Endodermal cell (in vitro differentiated cells): ENCODE measurements around the gene HP. TPM values are rescaled to one million over a fixed set of nuclear protein-coding genes. Genes with fewer than 3 reads are reported as not detected.

Source experiments
- DNase-seq: peaks from one replicate; pipeline ENCODE4 v3.0.0-alpha.2; 2017
- H3K27ac ChIP-seq: 2 replicates; pipeline ENCODE4 v1.5.1; 2013; ENCODE audit warnings: mild to moderate bottlenecking, low read depth, low read length, moderate library complexity
- H3K27me3 ChIP-seq: 2 replicates; pipeline ENCODE4 v1.6.1; 2013; ENCODE audit warnings: mild to moderate bottlenecking, low read length, moderate library complexity; ENCODE audit not compliant: insufficient read depth, control insufficient read depth, poor library complexity, severe bottlenecking
- H3K36me3 ChIP-seq: 2 replicates; pipeline ENCODE4 v1.7.0; 2013; ENCODE audit warnings: mild to moderate bottlenecking, low read length, moderate library complexity; ENCODE audit not compliant: control insufficient read depth, insufficient read depth
- H3K4me1 ChIP-seq: one replicate; pipeline ENCODE4 v1.7.0; 2013; ENCODE audit warnings: low read length; ENCODE audit not compliant: control insufficient read depth, insufficient read depth
- H3K4me3 ChIP-seq: 2 replicates; pipeline ENCODE4 v1.5.1; 2013; ENCODE audit warnings: mild to moderate bottlenecking, low read length, moderate library complexity
- H3K9ac ChIP-seq: 2 replicates; pipeline ENCODE4 v1.6.1; 2013; ENCODE audit warnings: mild to moderate bottlenecking, low read length, moderate library complexity; ENCODE audit not compliant: poor library complexity, severe bottlenecking; ENCODE audit errors: extremely low read depth
- H3K9me3 ChIP-seq: 2 replicates; pipeline ENCODE4 v1.6.1; 2013; ENCODE audit warnings: mild to moderate bottlenecking, low read length, moderate library complexity; ENCODE audit not compliant: control insufficient read depth
- H3K27ac Mint-ChIP-seq: 2 replicates; pipeline ENCODE4 v1.8.0; 2020; ENCODE audit warnings: mixed read lengths
- H3K27me3 Mint-ChIP-seq: 2 replicates; pipeline ENCODE4 v1.8.0; 2021; ENCODE audit warnings: mild to moderate bottlenecking, mixed read lengths; ENCODE audit not compliant: insufficient read depth
- H3K36me3 Mint-ChIP-seq: 2 replicates; pipeline ENCODE4 v1.8.0; 2020; ENCODE audit warnings: low read depth, mixed read lengths
- H3K4me1 Mint-ChIP-seq: 2 replicates; pipeline ENCODE4 v1.8.0; 2020; ENCODE audit warnings: mixed read lengths
- H3K4me3 Mint-ChIP-seq: 2 replicates; pipeline ENCODE4 v1.8.0; 2020; ENCODE audit warnings: mild to moderate bottlenecking, moderate library complexity, mixed read lengths
- H3K9me3 Mint-ChIP-seq: 2 replicates; pipeline ENCODE4 v1.8.0; 2020; ENCODE audit warnings: mild to moderate bottlenecking, mixed read lengths
- CTCF ChIP-seq: fragments of 200-600 bp; sonication (generic); conservative IDR thresholded peaks from 2 replicates; pipeline ENCODE4 v1.5.0; 2021; ENCODE audit warnings: antibody characterized with exemption, mild to moderate bottlenecking
- WGBS, 2 experiments: methylation state at CpG; one replicate each; pipeline versions ENCODE4 v1.1.5 to v1.1.7; 2013; ENCODE audit warnings: missing lambda C conversion rate in 2 of 2, mixed read lengths in 1 of 2; ENCODE audit not compliant: insufficient coverage in 1 of 2, insufficient read length in 1 of 2; 5-methylcytosine and 5-hydroxymethylcytosine counted together
- total RNA-seq, 2 donors: library from RNA; stranded (reverse); fragmentation: NEBNext Ultra II Directional in 1 of 2; extraction: Animal tissue kit (Norgen Biotek cat#: 25700) in 1 of 2; gene quantifications; 2 replicates in 1 of 2; 3 replicates in 1 of 2; pipeline ENCODE4 v1.2.1, GENCODE V29; 2021

HP gene
- total RNA-seq, 2 donors from 2014 or later: 3.9 to 9.5 TPM

DNA sequence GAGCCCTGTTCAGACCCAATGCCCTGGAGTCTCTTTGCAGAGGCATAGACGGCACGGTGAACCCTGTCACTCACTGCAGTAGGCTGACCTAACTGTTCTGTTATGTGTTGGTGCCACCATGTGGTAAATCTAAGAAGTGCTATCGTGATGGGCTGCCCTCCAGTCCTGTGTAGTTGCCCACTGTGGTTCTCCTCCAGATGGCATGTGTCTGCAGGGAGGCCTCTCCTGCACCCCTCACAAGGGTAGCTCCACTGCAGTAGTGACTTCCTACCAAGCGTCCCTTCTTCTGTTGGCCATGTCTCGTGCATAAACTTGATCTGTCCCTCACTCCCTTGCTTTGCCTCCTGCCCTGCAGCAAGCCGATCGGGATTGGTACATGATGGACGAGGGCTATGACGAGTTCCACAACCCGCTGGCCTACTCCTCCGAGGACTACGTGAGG is 45.1 kb downstream of the HP start:
- DNase-seq: peak; percentile 90
- H3K27ac ChIP-seq: no peak overlapping the region
- H3K9me3 Mint-ChIP-seq: no peaks in the 10 kb centered on the region
- peaks cover 9% of the 10 kb centered on the region for H3K4me1 Mint-ChIP-seq
- H3K4me3 ChIP-seq: no peak overlapping the region
- no peaks in the 10 kb centered on the region for H3K27me3 Mint-ChIP-seq
- H3K9me3 ChIP-seq: no peaks in the 10 kb centered on the region
- TF ChIP-seq CTCF: peak; percentile 79
- no peaks in the 10 kb centered on the region for H3K27me3 ChIP-seq
- 68 to 77% methylated on average over 11 to 12 of the region's 12 CpGs for WGBS, 2 experiments
- H3K4me1 ChIP-seq: peaks cover 10% of the 10 kb centered on the region
- no peak overlapping the region for H3K4me3 Mint-ChIP-seq
- peak overlapping the region; percentile 44 for H3K27ac Mint-ChIP-seq
- peaks cover 76% of the 10 kb centered on the region for H3K36me3 Mint-ChIP-seq
- H3K9ac ChIP-seq: no peak overlapping the region
- H3K36me3 ChIP-seq: peaks cover 81% of the 10 kb centered on the region

GRCh38 chr16:72101195-72101594 is 46.9 kb downstream of the HP start:
- peaks cover 99% of the 10 kb centered on the region for H3K36me3 ChIP-seq

GRCh38 chr16:72104905-72105304 is 50.6 kb downstream of the HP start:
- TF ChIP-seq CTCF: no peak
- H3K36me3 ChIP-seq: peaks cover 94% of the 10 kb centered on the region
- no peak for DNase-seq
- Mint-ChIP-seq H3K4me3 (no peak overlapping the region), H3K4me1 (no peaks in the 10 kb centered on the region), H3K27ac (no peak overlapping the region), H3K36me3 (peaks cover 97% of the 10 kb centered on the region), H3K9me3 (no peaks in the 10 kb centered on the region), H3K27me3 (no peaks in the 10 kb centered on the region)
- 89 to 92% methylated on average over 4 to 9 of the region's 9 CpGs for WGBS, 2 experiments
- H3K27me3 ChIP-seq: no peaks in the 10 kb centered on the region
- H3K9ac ChIP-seq: no peak overlapping the region
- H3K4me1 ChIP-seq: no peaks in the 10 kb centered on the region
- no peak overlapping the region for H3K4me3 ChIP-seq
- no peak overlapping the region for H3K27ac ChIP-seq
- no peaks in the 10 kb centered on the region for H3K9me3 ChIP-seq

More at GRCh38 chr16:72101195-72101594, 46.9 kb downstream of the HP start:
- WGBS, 2 experiments: 95 to 98% methylated on average over 9 of the region's 10 CpGs
- no peak for TF ChIP-seq CTCF
- Histone ChIP-seq H3K27me3 (no peaks in the 10 kb centered on the region), H3K9me3 (no peaks in the 10 kb centered on the region), H3K4me1 (no peaks in the 10 kb centered on the region), H3K9ac (no peak overlapping the region), H3K27ac (no peak overlapping the region), H3K4me3 (no peak overlapping the region)
- DNase-seq: no peak
- no peak overlapping the region for H3K4me3 Mint-ChIP-seq
- peaks cover 89% of the 10 kb centered on the region for H3K36me3 Mint-ChIP-seq
- H3K9me3 Mint-ChIP-seq: no peaks in the 10 kb centered on the region
- no peaks in the 10 kb centered on the region for H3K27me3 Mint-ChIP-seq
- H3K4me1 Mint-ChIP-seq: no peaks in the 10 kb centered on the region
- no peak overlapping the region for H3K27ac Mint-ChIP-seq
